CD14-positive monocyte (primary cell): ENCODE measurements around the gene POLR1F. TPM values are rescaled to one million over a fixed set of nuclear protein-coding genes. Genes with fewer than 3 reads are reported as not detected.

Experiments
- DNase-seq, 3 donors: peaks; one replicate each; pipeline ENCODE4 v3.0.0-alpha.2; 2011 to 2022
- H2AFZ ChIP-seq: 2 replicates; pipeline ENCODE4 v1.6.0; 2012; ENCODE audit warnings: mild to moderate bottlenecking, low read depth, low read length, inconsistent platforms; ENCODE audit not compliant: insufficient read depth, poor library complexity, severe bottlenecking
- H3K27ac ChIP-seq, 2 donors: 1 replicate in 1 of 2; 2 replicates in 1 of 2; pipeline ENCODE4 v1.5.1; 2012 to 2013; ENCODE audit warnings: low read length in 2 of 2, control low read depth in 1 of 2, inconsistent platforms in 1 of 2, low read depth in 1 of 2, mild to moderate bottlenecking in 1 of 2
- H3K27me3 ChIP-seq, 2 donors: one replicate each; pipeline versions ENCODE4 v1.6.0 to v1.6.1; 2011 to 2013; ENCODE audit warnings: low read length in 2 of 2; ENCODE audit not compliant: control insufficient read depth in 2 of 2, insufficient read depth in 2 of 2
- H3K36me3 ChIP-seq, 2 donors: replicated peaks in 1 of 2; 1 replicate in 1 of 2; 2 replicates in 1 of 2; pipeline versions ENCODE4 v1.5.1 to v1.6.1; 2012 to 2013; ENCODE audit warnings: low read length in 2 of 2, control low read depth in 1 of 2, inconsistent platforms in 1 of 2, mild to moderate bottlenecking in 1 of 2; ENCODE audit not compliant: insufficient read depth in 2 of 2, control insufficient read depth in 1 of 2
- H3K4me1 ChIP-seq, 2 donors: 1 replicate in 1 of 2; 2 replicates in 1 of 2; pipeline versions ENCODE4 v1.5.1 to v1.6.1; 2012 to 2013; ENCODE audit warnings: low read length in 2 of 2, control low read depth in 1 of 2, inconsistent platforms in 1 of 2, mild to moderate bottlenecking in 1 of 2, moderate library complexity in 1 of 2; ENCODE audit not compliant: insufficient read depth in 2 of 2, control insufficient read depth in 1 of 2
- H3K4me2 ChIP-seq: replicated peaks from 2 replicates; pipeline ENCODE3; 2012; ENCODE audit warnings: low read length, moderate library complexity, mild to moderate bottlenecking; ENCODE audit not compliant: poor library complexity, severe bottlenecking; ENCODE audit errors: extremely low read depth
- H3K4me3 ChIP-seq, 3 experiments: fragments of 200-600 bp in 1 of 3; sonication (generic) in 1 of 3; replicated peaks in 1 of 3; 1 replicate in 2 of 3; 2 replicates in 1 of 3; pipeline ENCODE4 v1.5.1; 2011 to 2013; ENCODE audit warnings: low read length in 3 of 3, mild to moderate bottlenecking in 3 of 3, control low read depth in 2 of 3, low read depth in 2 of 3, inconsistent platforms in 1 of 3, moderate library complexity in 1 of 3
- H3K79me2 ChIP-seq: 2 replicates; pipeline ENCODE4 v1.6.0; 2012; ENCODE audit warnings: mild to moderate bottlenecking, control low read depth, inconsistent platforms, low read length, moderate library complexity; ENCODE audit not compliant: insufficient read depth
- H3K9ac ChIP-seq: 2 replicates; pipeline ENCODE4 v1.6.0; 2017; ENCODE audit warnings: low read length, mild to moderate bottlenecking; ENCODE audit not compliant: insufficient read depth, poor library complexity, severe bottlenecking
- H3K9me3 ChIP-seq, 2 donors: replicated peaks in 1 of 2; 1 replicate in 1 of 2; 2 replicates in 1 of 2; pipeline versions ENCODE4 v1.5.1 to v1.6.1; 2012 to 2013; ENCODE audit warnings: low read length in 2 of 2, control low read depth in 1 of 2; ENCODE audit not compliant: control insufficient read depth in 1 of 2, insufficient read depth in 1 of 2
- H4K20me1 ChIP-seq: 2 replicates; pipeline ENCODE4 v1.6.0; 2012; ENCODE audit warnings: mild to moderate bottlenecking, low read length, control low read depth, moderate library complexity; ENCODE audit not compliant: insufficient read depth
- H3K27ac Mint-ChIP-seq, 7 donors: one replicate each; pipeline ENCODE4 v1.8.0; 2020; ENCODE audit warnings: mild to moderate bottlenecking in 7 of 7, mixed read lengths in 7 of 7, moderate library complexity in 6 of 7, inconsistent platforms in 2 of 7
- H3K27me3 Mint-ChIP-seq, 3 donors: one replicate each; pipeline ENCODE4 v1.8.0; 2021 to 2022; ENCODE audit warnings: low read depth in 3 of 3, mild to moderate bottlenecking in 3 of 3, mixed read lengths in 3 of 3, moderate library complexity in 3 of 3, inconsistent platforms in 1 of 3
- H3K36me3 Mint-ChIP-seq, 2 donors: one replicate each; pipeline ENCODE4 v1.8.0; 2020; ENCODE audit warnings: mixed read lengths in 2 of 2, inconsistent platforms in 1 of 2, mild to moderate bottlenecking in 1 of 2
- H3K4me1 Mint-ChIP-seq: one replicate; pipeline ENCODE4 v1.8.0; 2020; ENCODE audit warnings: mild to moderate bottlenecking, mixed read lengths
- H3K4me3 Mint-ChIP-seq, 2 donors: one replicate each; pipeline ENCODE4 v1.8.0; 2020; ENCODE audit warnings: mild to moderate bottlenecking in 2 of 2, mixed read lengths in 2 of 2, moderate library complexity in 1 of 2
- H3K9me3 Mint-ChIP-seq, 7 donors: one replicate each; pipeline ENCODE4 v1.8.0; 2020 to 2022; ENCODE audit warnings: mixed read lengths in 7 of 7, mild to moderate bottlenecking in 6 of 7, moderate library complexity in 6 of 7, inconsistent platforms in 2 of 7
- WGBS: methylation state at CpG from one replicate; pipeline ENCODE4 v1.1.5; 2013; ENCODE audit warnings: missing lambda C conversion rate; ENCODE audit not compliant: insufficient coverage; 5-methylcytosine and 5-hydroxymethylcytosine counted together
- intact Hi-C, 2 donors: fragments of 100-400 bp; cut with micrococcal nuclease; formaldehyde crosslinking; loops; one replicate each; pipeline versions ENCODE4 v1.15.0 to v1.15.1; 2023
- polyA plus RNA-seq, 3 donors: library from polyadenylated mRNA; depleted of rRNA in 1 of 3; unstranded in 2 of 3; stranded (reverse) in 1 of 3; fragments of 300-500 nt in 2 of 3; fragments of >200 nt in 1 of 3; fragmentation: Illumina TruSeq in 2 of 3; gene quantifications; 1 replicate in 2 of 3; 2 replicates in 1 of 3; pipeline ENCODE4 v1.2.3, GENCODE V29; 2012 to 2021
- TF ChIP-seq, protein P1 (sequence below): fragments of 200-600 bp; IDR thresholded peaks from one replicate; pipeline ENCODE4 v1.8.0; 2022; ENCODE audit warnings: antibody characterized with exemption, mild to moderate bottlenecking

POLR1F gene
- polyA plus RNA-seq, 3 donors, result 11.7 to 17.9 (median 12.4) TPM

DNA sequence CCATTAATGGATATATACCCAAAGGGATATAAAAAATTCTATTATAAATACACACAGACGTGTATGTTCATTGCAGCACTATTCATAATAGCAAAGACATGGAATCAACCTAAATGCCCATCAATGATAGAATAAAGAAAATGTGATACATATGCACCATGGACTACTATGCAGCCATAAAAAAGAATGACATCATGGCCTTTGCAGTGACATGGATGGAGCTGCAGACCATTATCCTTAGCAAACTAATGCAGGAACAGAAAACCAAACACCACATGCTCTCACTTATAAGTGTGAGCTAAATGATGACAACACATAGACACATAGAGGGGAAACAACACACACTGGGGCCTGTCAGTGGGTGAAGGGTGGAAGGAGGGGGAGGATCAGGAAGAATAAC is 33.0 kb downstream of the POLR1F start:
- no peaks in the 10 kb centered on the region for H3K27me3 ChIP-seq
- no peak overlapping the region for H2AFZ ChIP-seq
- H3K4me3 ChIP-seq, result no peak overlapping the region
- Mint-ChIP-seq H3K9me3 (no peaks in the 10 kb centered on the region), H3K4me3 (no peak overlapping the region), H3K27ac (no peak overlapping the region), H3K27me3 (no peaks in the 10 kb centered on the region), H3K36me3 (no peaks in the 10 kb centered on the region), H3K4me1 (peaks cover 13% of the 10 kb centered on the region)
- no CpG with 5 or more reads among the region's 1 CpG for WGBS
- H3K79me2 ChIP-seq, result no peaks in the 10 kb centered on the region
- no peaks in the 10 kb centered on the region for H4K20me1 ChIP-seq
- peaks cover 0 to 8% of the 10 kb centered on the region in 2 donors for H3K4me1 ChIP-seq
- no peak overlapping the region for H3K4me2 ChIP-seq
- no peak for DNase-seq
- no peak overlapping the region for H3K9ac ChIP-seq
- no peaks in the 10 kb centered on the region for H3K9me3 ChIP-seq
- H3K27ac ChIP-seq, result no peak overlapping the region
- intact Hi-C loops, result no loop called here
- TF ChIP-seq, protein P1, sequence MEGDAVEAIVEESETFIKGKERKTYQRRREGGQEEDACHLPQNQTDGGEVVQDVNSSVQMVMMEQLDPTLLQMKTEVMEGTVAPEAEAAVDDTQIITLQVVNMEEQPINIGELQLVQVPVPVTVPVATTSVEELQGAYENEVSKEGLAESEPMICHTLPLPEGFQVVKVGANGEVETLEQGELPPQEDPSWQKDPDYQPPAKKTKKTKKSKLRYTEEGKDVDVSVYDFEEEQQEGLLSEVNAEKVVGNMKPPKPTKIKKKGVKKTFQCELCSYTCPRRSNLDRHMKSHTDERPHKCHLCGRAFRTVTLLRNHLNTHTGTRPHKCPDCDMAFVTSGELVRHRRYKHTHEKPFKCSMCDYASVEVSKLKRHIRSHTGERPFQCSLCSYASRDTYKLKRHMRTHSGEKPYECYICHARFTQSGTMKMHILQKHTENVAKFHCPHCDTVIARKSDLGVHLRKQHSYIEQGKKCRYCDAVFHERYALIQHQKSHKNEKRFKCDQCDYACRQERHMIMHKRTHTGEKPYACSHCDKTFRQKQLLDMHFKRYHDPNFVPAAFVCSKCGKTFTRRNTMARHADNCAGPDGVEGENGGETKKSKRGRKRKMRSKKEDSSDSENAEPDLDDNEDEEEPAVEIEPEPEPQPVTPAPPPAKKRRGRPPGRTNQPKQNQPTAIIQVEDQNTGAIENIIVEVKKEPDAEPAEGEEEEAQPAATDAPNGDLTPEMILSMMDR, result no peak
- H3K36me3 ChIP-seq, result no peaks in the 10 kb centered on the region

GRCh38 chr7:19674266-19674960 is 34.4 kb downstream of the POLR1F start:
- no peaks in the 10 kb centered on the region for H4K20me1 ChIP-seq
- intact Hi-C loops, result no loop called here
- H3K36me3 ChIP-seq, result no peaks in the 10 kb centered on the region
- Mint-ChIP-seq H3K4me1 (peaks cover 13% of the 10 kb centered on the region), H3K36me3 (no peaks in the 10 kb centered on the region), H3K27ac (no peak overlapping the region), H3K27me3 (no peaks in the 10 kb centered on the region), H3K4me3 (no peak overlapping the region), H3K9me3 (no peaks in the 10 kb centered on the region)
- H3K4me2 ChIP-seq, result no peak overlapping the region
- H3K9ac ChIP-seq, result no peak overlapping the region
- no peak overlapping the region for H3K27ac ChIP-seq
- no peak for DNase-seq
- WGBS, result no CpG with 5 or more reads among the region's 5 CpGs
- H3K4me1 ChIP-seq, result peaks cover 0 to 8% of the 10 kb centered on the region in 2 donors
- H3K79me2 ChIP-seq, result no peaks in the 10 kb centered on the region
- no peaks in the 10 kb centered on the region for H3K27me3 ChIP-seq
- H3K9me3 ChIP-seq, result no peaks in the 10 kb centered on the region
- H2AFZ ChIP-seq, result no peak overlapping the region
- TF ChIP-seq, protein P1, result no peak
- H3K4me3 ChIP-seq, result no peak overlapping the region
